T-cell (primary cell): ENCODE measurements around the gene CKLF. TPM values are rescaled to one million over a fixed set of nuclear protein-coding genes. Genes with fewer than 3 reads are reported as not detected.

ENCODE experiments used
- ATAC-seq, 4 experiments: fragments of 200-7000 bp in 3 of 4; fragments of 150-1000 bp in 1 of 4; cut with Tn5 transposase; replicated peaks in 1 of 4; 1 replicate in 3 of 4; 2 replicates in 1 of 4; pipeline ENCODE4 v1.10.0; 2021; ENCODE audit warnings: moderate library complexity in 3 of 4, mild to moderate bottlenecking in 2 of 4, moderate number of reproducible peaks in 1 of 4
- CTCF ChIA-PET, 2 donors: fragments of 300-600 bp; sonication (Branson Sonifier 250); formaldehyde crosslinking; loops; one replicate each; lab custom pipeline; 2022; ENCODE audit warnings: antibody characterized with exemption in 2 of 2; lab: Charles Lee
- POLR2A ChIA-PET, 2 donors: fragments of 300-600 bp; sonication (Branson Sonifier 250); formaldehyde crosslinking; loops; one replicate each; lab custom pipeline; 2022; ENCODE audit warnings: antibody characterized with exemption in 2 of 2; lab: Charles Lee
- DNase-seq, 35 experiments: peaks; one replicate each; pipeline versions ENCODE4 v3.0.0 to v3.0.0-alpha.2; 2013 to 2023
- H3K27ac ChIP-seq: one replicate; pipeline ENCODE4 v1.5.1; 2013; ENCODE audit warnings: low read length
- H3K27me3 ChIP-seq, 2 experiments: replicated peaks in 1 of 2; 1 replicate in 1 of 2; 2 replicates in 1 of 2; pipeline versions ENCODE4 v1.6.1 to v1.7.0; 2013; ENCODE audit warnings: low read length in 1 of 2, mixed read lengths in 1 of 2; ENCODE audit not compliant: control insufficient read depth in 2 of 2, insufficient read depth in 2 of 2; ENCODE audit errors: extremely low read depth in 1 of 2
- H3K36me3 ChIP-seq, 2 donors: 1 replicate in 1 of 2; 2 replicates in 1 of 2; pipeline versions ENCODE4 v1.6.1 to v1.7.0; 2013; ENCODE audit warnings: low read length in 1 of 2; ENCODE audit not compliant: control insufficient read depth in 2 of 2, insufficient read depth in 1 of 2; ENCODE audit errors: extremely low read depth in 1 of 2
- H3K4me1 ChIP-seq, 2 experiments: 1 replicate in 1 of 2; 2 replicates in 1 of 2; pipeline versions ENCODE4 v1.6.1 to v1.7.0; 2013; ENCODE audit warnings: low read length in 2 of 2, mixed read lengths in 1 of 2; ENCODE audit not compliant: insufficient read depth in 2 of 2, control insufficient read depth in 1 of 2; ENCODE audit errors: extremely low read depth in 1 of 2
- H3K4me3 ChIP-seq, 2 donors: 1 replicate in 1 of 2; 2 replicates in 1 of 2; pipeline versions ENCODE4 v1.5.1 to v1.7.0; 2013; ENCODE audit warnings: mild to moderate bottlenecking in 2 of 2, low read length in 1 of 2, moderate library complexity in 1 of 2; ENCODE audit not compliant: control insufficient read depth in 1 of 2; ENCODE audit errors: extremely low read depth in 1 of 2
- H3K9me3 ChIP-seq: 2 replicates; pipeline ENCODE4 v1.7.0; 2013
- H3K27ac Mint-ChIP-seq, 2 donors: one replicate each; pipeline ENCODE4 v1.8.0; 2020 to 2021; ENCODE audit warnings: mild to moderate bottlenecking in 2 of 2, mixed read lengths in 2 of 2
- H3K27me3 Mint-ChIP-seq, 2 donors: one replicate each; pipeline ENCODE4 v1.8.0; 2021 to 2022; ENCODE audit warnings: mixed read lengths in 2 of 2
- H3K36me3 Mint-ChIP-seq: one replicate; pipeline ENCODE4 v1.8.0; 2021; ENCODE audit warnings: mixed read lengths
- H3K4me1 Mint-ChIP-seq, 3 donors: one replicate each; pipeline ENCODE4 v1.8.0; 2020 to 2022; ENCODE audit warnings: mixed read lengths in 3 of 3, mild to moderate bottlenecking in 1 of 3
- H3K4me3 Mint-ChIP-seq, 3 donors: one replicate each; pipeline ENCODE4 v1.8.0; 2020 to 2022; ENCODE audit warnings: mild to moderate bottlenecking in 3 of 3, mixed read lengths in 3 of 3, moderate library complexity in 3 of 3
- H3K9me3 Mint-ChIP-seq, 3 donors: one replicate each; pipeline ENCODE4 v1.8.0; 2020 to 2022; ENCODE audit warnings: mixed read lengths in 3 of 3
- WGBS: methylation state at CpG from one replicate; pipeline ENCODE4 v1.1.5; 2013; ENCODE audit warnings: missing lambda C conversion rate; ENCODE audit not compliant: insufficient coverage; 5-methylcytosine and 5-hydroxymethylcytosine counted together
- total RNA-seq, 35 experiments: library from RNA in 6 of 35; stranded (reverse) in 6 of 35; fragments of 120-200 nt in 1 of 35; gene quantifications; one replicate each; pipeline versions ENCODE4 v1.2.1 to v1.2.4 and lab custom pipeline; 2013 to 2026

The CKLF gene
- total RNA-seq, 5 donors from 2014 or later (not counting 1 experiment from before 2014, with no cell fraction given) = 25.3 to 67.8 (median 58.3) TPM

DNA sequence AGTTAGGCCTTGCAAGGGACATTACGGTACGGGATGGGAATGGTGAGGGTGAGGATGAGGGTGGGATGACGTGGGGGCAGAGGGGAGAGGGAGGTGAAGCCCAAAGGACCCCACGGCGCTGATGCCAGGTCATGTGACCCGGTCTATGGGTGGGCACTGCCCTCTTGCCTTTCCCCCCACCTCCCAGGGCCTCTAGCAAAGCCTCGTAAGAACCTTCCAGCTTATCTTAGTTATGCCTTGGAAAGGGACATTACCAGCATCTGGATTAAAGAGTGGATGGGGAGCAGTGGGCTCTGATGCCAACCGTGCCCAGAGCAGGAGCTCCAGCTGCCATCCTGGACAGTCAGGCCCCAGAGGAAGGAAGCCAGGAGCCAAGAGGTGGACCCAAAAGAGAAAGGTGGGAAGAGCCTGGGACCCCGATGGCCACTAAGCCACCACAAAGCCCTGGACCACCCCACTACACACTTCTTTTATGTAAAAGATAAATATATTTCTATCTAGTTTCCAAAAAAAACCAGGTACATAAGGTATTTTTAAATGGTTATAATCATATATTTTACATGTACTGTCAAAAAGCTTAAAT, 43.4 kb upstream of the CKLF start:
- no peaks in the 10 kb centered on the region for H3K36me3 ChIP-seq
- no peak overlapping the region for H3K27ac Mint-ChIP-seq

DNA sequence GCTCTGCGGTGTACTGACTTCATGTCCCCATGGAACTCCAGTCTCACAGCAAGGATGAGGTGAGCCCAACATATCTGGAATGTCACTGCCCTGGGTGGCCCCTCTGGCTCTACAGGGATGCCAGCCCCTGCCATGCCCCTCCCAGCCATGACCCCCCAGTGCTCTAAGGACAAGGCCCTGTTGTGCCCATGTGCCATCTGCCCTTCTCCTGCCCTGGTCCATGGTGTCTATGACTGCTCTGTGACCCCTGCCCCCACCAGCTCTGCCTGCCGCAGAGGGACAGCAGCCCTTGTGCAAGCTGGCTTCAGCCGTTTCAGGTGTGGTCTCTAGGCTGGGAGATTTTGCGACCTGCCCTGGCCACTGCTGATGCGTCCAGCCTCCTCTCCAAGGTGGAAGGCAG, 42.8 kb upstream of the CKLF start:
- DNase-seq = peak in 1 of 35 experiments; percentile 8

More for the DNA sequence above, 43.4 kb upstream of the CKLF start:
- CTCF ChIA-PET = no interaction called here
- POLR2A ChIA-PET = no interaction called here
- ATAC-seq = no peak
- Mint-ChIP-seq H3K36me3 (peaks cover 2% of the 10 kb centered on the region), H3K27me3 (no peaks in the 10 kb centered on the region), H3K4me3 (no peak overlapping the region), H3K4me1 (peaks cover 5 to 19% (median 6%) of the 10 kb centered on the region in 3 donors), H3K9me3 (no peaks in the 10 kb centered on the region)
- Histone ChIP-seq H3K4me1 (peaks cover 0 to 7% of the 10 kb centered on the region in 2 experiments), H3K27ac (no peak overlapping the region), H3K27me3 (no peaks in the 10 kb centered on the region), H3K4me3 (no peak overlapping the region), H3K9me3 (no peaks in the 10 kb centered on the region)
- peak in 1 of 35 experiments; percentile 7 for DNase-seq
- WGBS = 93% methylated on average over 3 of the region's 9 CpGs

DNA sequence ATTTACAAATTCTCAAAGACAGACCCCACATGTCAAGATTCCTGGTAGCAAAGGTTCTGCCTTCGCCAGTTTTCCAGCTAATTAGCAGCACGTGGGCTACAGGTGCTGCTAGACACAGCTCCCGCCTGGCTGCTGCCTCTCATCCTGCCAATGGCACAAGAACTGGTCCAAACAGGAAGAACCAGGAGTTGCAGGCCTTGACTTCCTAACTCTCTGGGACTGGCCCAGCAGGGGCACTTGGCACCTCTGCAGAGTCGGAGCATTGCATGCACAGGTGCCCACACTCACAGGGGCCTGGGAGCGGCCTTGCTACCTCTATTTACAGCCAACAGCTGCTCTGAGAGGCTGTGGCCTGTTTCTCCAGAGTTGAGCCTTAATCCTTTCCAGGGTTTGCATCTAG, 42.1 kb upstream of the CKLF start:
- Mint-ChIP-seq H3K27ac (no peak overlapping the region), H3K36me3 (peaks cover 2% of the 10 kb centered on the region), H3K27me3 (no peaks in the 10 kb centered on the region), H3K4me1 (peaks cover 12 to 28% (median 12%) of the 10 kb centered on the region in 3 donors), H3K9me3 (no peaks in the 10 kb centered on the region), H3K4me3 (no peak overlapping the region)
- DNase-seq (peak in 1 of 35 experiments; percentile 12), ATAC-seq (no peak)
- H3K9me3 ChIP-seq = no peaks in the 10 kb centered on the region
- no peaks in the 10 kb centered on the region for H3K27me3 ChIP-seq
- CTCF ChIA-PET = no interaction called here
- POLR2A ChIA-PET = no interaction called here
- H3K4me3 ChIP-seq = no peak overlapping the region
- H3K4me1 ChIP-seq = peaks cover 0 to 12% of the 10 kb centered on the region in 2 experiments
- H3K27ac ChIP-seq = no peak overlapping the region
- 95% methylated on average over 5 of the region's 5 CpGs for WGBS
- H3K36me3 ChIP-seq = no peaks in the 10 kb centered on the region

More for the DNA sequence above, 42.8 kb upstream of the CKLF start:
- H3K36me3 ChIP-seq = no peaks in the 10 kb centered on the region
- Mint-ChIP-seq H3K36me3 (peaks cover 2% of the 10 kb centered on the region), H3K9me3 (no peaks in the 10 kb centered on the region), H3K4me3 (no peak overlapping the region), H3K4me1 (peaks cover 5 to 21% (median 6%) of the 10 kb centered on the region in 3 donors), H3K27me3 (no peaks in the 10 kb centered on the region), H3K27ac (no peak overlapping the region)
- WGBS = 96% methylated on average over 5 of the region's 5 CpGs
- peaks cover 0 to 7% of the 10 kb centered on the region in 2 experiments for H3K4me1 ChIP-seq
- H3K27me3 ChIP-seq = no peaks in the 10 kb centered on the region
- no peak overlapping the region for H3K27ac ChIP-seq
- ChIA-PET POLR2A (no interaction called here), CTCF (no interaction called here)
- no peaks in the 10 kb centered on the region for H3K9me3 ChIP-seq
- no peak overlapping the region for H3K4me3 ChIP-seq
- no peak for ATAC-seq

DNA sequence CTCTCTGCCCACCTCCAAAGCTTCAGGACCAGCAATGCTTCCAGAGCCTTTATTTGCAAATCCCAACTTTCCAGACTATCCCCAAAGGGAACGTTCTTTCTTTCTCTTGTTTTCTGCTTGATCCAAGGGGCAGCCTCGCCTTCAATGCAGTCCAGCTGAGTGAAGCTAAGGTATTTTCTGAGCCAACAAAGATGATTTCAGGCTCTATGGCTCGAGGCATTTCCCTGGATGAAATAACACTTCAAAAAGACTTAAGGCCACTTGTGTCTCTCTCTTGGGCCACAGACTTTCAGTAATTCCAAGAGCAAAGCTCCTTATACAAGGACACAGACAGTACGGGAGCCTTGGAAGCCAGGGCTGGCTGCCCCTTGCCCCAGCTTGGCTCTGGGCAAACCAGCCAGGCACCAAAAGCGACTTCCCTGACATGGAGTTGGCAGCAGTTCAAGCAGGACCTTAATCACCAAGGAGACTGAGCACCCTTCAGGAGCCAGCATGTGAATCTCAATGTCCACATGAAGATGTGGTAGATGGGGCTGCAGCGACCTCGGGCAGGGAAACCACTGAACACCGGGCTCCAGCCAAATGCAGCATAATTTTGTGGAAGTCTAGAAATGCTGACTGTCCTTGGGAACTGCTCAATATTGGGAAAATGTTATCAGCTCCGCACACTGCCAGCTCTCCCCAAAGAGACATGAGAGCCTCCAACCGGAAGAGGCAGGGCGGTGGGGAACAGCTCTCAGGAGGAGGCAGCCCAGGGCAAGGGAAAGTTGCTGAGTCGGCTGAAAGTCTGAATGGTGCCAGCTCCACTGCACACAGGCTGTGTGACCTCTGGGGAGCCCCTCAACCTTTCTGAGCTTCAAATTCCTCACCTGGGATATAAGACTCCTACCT, 41.4 kb upstream of the CKLF start:
- no peak overlapping the region for H3K27ac Mint-ChIP-seq
- Histone ChIP-seq H3K4me3 (no peak overlapping the region), H3K27me3 (no peaks in the 10 kb centered on the region), H3K36me3 (no peaks in the 10 kb centered on the region), H3K27ac (no peak overlapping the region), H3K9me3 (no peaks in the 10 kb centered on the region), H3K4me1 (peaks cover 0 to 18% of the 10 kb centered on the region in 2 experiments)
- H3K4me3 Mint-ChIP-seq = no peak overlapping the region
- 93% methylated on average over 12 of the region's 12 CpGs for WGBS
- no peak for ATAC-seq
- ChIA-PET POLR2A (no interaction called here), CTCF (no interaction called here)
- no peaks in the 10 kb centered on the region for H3K9me3 Mint-ChIP-seq
- H3K36me3 Mint-ChIP-seq = peaks cover 2% of the 10 kb centered on the region
- peaks cover 18 to 35% (median 19%) of the 10 kb centered on the region in 3 donors for H3K4me1 Mint-ChIP-seq
- no peak for DNase-seq
- no peaks in the 10 kb centered on the region for H3K27me3 Mint-ChIP-seq

DNA sequence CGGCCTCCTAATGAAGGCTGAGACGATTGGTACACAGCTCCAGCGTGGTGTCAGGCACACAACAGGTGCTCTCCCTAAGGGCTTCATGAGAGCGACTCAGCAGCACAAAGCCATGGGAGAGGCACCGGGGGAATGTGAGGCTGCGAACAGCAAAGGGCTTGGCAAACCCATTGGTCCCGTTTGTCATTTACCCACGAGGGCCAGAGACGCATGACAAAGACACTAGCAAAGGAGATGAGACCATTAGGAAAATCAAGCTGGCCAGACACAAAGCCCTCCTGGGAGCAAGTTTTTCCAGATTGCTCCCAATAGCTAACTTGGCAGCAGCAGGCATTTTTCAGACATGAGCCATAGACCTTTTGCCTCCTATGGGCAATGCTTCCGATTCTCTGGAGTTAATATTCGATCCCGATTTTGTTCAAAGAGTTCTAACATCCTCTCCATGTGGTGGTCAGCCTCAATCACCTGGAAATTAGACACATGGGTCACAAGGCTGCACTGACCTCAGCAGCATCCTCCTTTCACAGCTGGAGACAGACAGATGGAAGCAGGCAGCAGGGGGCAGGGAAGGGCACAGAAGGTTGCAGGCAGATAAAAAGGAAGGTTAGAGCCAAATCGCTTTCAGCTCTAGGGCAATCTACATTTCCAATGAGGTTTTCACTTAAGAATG, 40.6 kb upstream of the CKLF start:
- Mint-ChIP-seq H3K4me3 (no peak overlapping the region), H3K4me1 (peaks cover 26 to 43% (median 27%) of the 10 kb centered on the region in 3 donors), H3K36me3 (peaks cover 2% of the 10 kb centered on the region), H3K9me3 (no peaks in the 10 kb centered on the region), H3K27me3 (no peaks in the 10 kb centered on the region), H3K27ac (peak overlapping the region in 1 of 2 donors; percentile 45)
- WGBS = 91% methylated on average over 12 of the region's 13 CpGs
- DNase-seq (peak in 2 of 35 experiments; percentile 21 to 33), ATAC-seq (no peak)
- Histone ChIP-seq H3K27me3 (no peaks in the 10 kb centered on the region), H3K4me1 (peaks cover 6 to 26% of the 10 kb centered on the region in 2 experiments), H3K9me3 (no peaks in the 10 kb centered on the region), H3K36me3 (no peaks in the 10 kb centered on the region), H3K27ac (no peak overlapping the region), H3K4me3 (no peak overlapping the region)
- ChIA-PET POLR2A (interaction anchor here in 1 of 2 donors (0.6 kb wide), 1 partner anchor 81 kb away, joined by 3 read pairs; no protein-coding TSS in a partner anchor), CTCF (interaction anchor here (0.6 to 1.3 kb wide), 5 partner anchors 10 to 78 kb away, joined by 3 to 9 read pairs (median 3); no protein-coding TSS in a partner anchor)
